ENCODE data around the gene PGD.

Gene PGD

DNA sequence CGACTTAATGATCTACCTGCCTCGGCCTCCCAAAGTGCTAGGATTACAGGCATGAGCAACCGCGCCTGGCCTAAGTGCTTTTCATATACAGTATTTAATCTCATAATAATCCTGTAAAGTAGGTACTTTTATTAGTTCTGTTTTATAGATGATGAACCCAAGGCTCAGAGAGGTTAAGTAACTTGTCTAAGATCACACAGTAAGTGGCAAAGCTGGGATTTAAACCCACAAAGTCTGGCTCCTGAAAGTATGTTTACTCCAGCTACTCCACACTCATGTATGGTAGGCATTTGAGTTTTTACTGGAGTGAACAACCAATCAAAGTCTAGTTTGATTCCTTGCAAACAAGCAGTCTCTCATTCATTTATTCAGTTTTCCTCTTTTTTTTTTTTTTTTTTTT, 71.2 kb downstream of the PGD start:
- no peak for DNase-seq
- Histone ChIP-seq H3K4me3 (ENCODE audit: low read depth, low read length) (no peak overlapping the region), H3K27me3 (ENCODE audit: insufficient read depth, low read depth, severe bottlenecking) (no peaks in the 10 kb centered on the region), H3K9me3 (ENCODE audit: severe bottlenecking) (no peaks in the 10 kb centered on the region), H3K36me3 (peaks cover 24% of the 10 kb centered on the region), H3K27ac (no peak overlapping the region)
- TF ChIP-seq, protein P1, sequence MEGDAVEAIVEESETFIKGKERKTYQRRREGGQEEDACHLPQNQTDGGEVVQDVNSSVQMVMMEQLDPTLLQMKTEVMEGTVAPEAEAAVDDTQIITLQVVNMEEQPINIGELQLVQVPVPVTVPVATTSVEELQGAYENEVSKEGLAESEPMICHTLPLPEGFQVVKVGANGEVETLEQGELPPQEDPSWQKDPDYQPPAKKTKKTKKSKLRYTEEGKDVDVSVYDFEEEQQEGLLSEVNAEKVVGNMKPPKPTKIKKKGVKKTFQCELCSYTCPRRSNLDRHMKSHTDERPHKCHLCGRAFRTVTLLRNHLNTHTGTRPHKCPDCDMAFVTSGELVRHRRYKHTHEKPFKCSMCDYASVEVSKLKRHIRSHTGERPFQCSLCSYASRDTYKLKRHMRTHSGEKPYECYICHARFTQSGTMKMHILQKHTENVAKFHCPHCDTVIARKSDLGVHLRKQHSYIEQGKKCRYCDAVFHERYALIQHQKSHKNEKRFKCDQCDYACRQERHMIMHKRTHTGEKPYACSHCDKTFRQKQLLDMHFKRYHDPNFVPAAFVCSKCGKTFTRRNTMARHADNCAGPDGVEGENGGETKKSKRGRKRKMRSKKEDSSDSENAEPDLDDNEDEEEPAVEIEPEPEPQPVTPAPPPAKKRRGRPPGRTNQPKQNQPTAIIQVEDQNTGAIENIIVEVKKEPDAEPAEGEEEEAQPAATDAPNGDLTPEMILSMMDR (IDR thresholded peaks at IDR 0.05; ENCODE audit: low read depth, low read length) = no peak

All from WERI-Rb-1 (cell line).